Middle frontal gyrus (tissue), 1 donor: ENCODE results near the gene SGCG.
"Not testable (repeated sequence)": the region's sequence is repeated elsewhere in the genome, so short reads cannot be mapped to it uniquely, and the experiment has no call there.

Experiments used
- DNase-seq: peaks from one replicate; pipeline ENCODE4 v3.0.0-alpha.2; 2015; ENCODE audit warnings: low spot score; ENCODE audit errors: extremely low spot score

SGCG gene

GRCh38 chr13:23205807-23206206 lies 25.0 kb downstream of the SGCG start:
- no peak for DNase-seq

DNA sequence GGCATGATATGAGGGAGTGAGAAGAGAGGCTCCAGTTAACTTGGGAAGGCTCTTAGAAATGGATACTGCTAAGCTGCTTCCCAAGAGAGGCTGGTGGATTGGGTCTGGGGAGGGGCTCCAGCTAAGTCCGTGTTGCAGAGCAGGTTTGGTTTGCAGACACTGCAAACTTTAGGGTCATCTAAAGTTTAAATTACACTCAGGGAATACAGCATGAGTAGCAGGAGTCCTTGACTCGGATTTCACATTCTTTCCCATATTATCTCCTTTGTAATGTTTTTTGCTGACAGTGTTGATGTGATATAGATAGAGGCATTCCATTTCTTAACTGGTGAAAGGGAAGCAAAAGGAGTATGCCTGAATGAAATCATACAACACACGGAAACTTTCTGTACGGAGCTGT lies 31.9 kb downstream of the SGCG start:
- DNase-seq = no peak

DNA sequence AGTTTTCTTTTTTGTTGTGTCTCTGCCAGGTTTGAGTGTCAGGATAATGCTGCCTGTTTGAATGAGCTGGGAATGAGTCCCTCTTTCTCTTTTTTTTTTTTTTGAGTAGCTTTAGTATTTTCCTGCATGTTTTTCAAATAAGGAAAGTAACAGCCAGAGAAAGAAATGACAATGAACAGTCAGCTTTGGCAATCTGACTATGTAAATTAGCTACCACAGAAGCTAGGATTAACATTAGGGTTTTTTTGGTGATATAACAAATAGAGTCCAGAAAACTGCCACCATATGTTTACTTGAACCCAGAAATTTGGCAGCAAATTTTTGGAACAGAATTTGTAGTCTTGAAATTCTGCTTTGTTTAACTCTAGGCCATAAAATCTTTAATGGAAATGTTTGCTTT lies 50.5 kb downstream of the SGCG start:
- DNase-seq = no peak

GRCh38 chr13:23235994-23236393 lies 55.2 kb downstream of the SGCG start:
- DNase-seq = no peak

DNA sequence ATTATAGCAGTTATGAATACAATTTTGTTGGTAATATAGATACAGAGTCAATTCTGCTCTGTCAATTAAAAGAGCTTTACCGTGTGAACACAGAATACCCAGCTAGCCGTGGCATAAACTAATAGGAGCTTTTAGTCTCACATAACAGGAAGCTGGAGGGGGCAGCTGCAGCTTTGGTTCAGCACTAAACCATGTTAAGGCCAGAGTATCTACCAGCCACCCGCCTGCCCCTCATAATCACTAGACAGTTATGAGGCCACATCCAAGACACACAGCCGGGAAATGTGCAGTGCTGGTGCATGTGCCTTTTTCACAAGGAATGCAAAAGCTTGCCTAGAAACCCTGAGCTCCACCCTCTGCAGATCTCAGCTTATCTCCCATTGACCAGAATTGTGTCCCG lies 62.3 kb downstream of the SGCG start:
- DNase-seq = no peak

DNA sequence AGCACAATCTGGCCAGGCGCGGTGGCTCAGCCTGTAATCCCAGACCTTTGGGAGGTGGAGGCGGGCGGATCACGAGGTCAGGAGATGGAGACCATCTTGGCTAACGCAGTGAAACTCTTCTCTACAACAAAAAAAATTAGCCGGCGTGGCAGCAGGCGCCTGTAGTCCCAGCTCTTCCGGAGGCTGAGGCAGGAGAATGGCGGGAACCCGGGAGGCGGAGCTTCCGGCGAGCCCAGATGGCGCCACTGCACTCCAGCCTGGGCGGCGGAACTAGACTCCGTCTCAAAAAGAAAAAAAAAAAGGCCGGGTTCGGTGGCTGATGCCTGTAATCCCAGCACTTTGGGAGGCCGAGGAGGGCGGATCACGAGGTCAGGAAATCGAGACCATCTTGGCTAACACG lies 67.6 kb downstream of the SGCG start:
- not testable (repeated sequence) for DNase-seq

DNA sequence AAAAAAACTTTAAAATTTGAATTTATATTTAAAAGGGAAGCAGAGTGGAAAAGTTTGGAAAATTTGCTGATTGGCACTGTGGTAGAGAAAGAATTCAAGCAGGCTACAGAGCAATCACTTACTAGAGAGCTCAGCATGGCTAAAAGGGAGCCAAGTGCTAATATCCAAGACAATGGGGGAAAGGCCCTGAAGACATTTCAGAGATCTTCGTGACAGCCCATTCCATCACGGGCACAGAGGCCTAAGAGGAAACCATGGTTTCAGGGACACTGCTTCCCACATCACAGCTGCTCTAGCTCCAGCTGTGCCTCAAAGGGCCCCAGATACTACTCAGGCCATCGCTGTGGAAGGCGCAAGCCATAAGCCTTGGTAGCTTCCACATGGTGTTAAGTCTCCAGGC lies 73.7 kb downstream of the SGCG start:
- no peak for DNase-seq

DNA sequence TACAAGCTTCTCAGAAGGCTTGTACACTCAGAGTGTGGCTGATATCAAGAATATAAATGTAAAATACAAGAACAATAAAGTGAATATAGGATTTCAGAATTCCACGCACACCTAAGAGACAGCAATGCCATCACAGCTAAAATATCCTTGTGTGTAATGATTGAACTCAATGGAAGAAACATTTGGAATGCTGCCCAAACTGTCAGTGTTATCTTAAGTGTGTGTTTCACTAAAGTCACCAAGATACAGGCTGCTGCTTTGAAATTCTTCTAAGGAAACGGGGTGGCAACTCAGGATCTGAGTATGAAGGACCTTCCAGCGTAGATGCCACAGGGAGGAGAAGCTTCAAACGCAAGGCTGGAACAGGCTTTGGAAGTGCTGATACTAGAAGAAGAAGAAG lies 86.8 kb downstream of the SGCG start:
- no peak for DNase-seq

- no peak for DNase-seq
Measured at GRCh38 chr13:23268441-23268840, 87.7 kb downstream of the SGCG start.

GRCh38 chr13:23271331-23271730 lies 90.6 kb downstream of the SGCG start:
- DNase-seq = no peak

GRCh38 chr13:23273498-23273897 lies 92.7 kb downstream of the SGCG start:
- no peak for DNase-seq

GRCh38 chr13:23279321-23279720 lies 98.5 kb downstream of the SGCG start:
- no peak for DNase-seq

- no peak for DNase-seq
Measured at GRCh38 chr13:23288564-23288963, 107.8 kb downstream of the SGCG start.

GRCh38 chr13:23288995-23289394 lies 108.2 kb downstream of the SGCG start:
- DNase-seq = no peak

DNA sequence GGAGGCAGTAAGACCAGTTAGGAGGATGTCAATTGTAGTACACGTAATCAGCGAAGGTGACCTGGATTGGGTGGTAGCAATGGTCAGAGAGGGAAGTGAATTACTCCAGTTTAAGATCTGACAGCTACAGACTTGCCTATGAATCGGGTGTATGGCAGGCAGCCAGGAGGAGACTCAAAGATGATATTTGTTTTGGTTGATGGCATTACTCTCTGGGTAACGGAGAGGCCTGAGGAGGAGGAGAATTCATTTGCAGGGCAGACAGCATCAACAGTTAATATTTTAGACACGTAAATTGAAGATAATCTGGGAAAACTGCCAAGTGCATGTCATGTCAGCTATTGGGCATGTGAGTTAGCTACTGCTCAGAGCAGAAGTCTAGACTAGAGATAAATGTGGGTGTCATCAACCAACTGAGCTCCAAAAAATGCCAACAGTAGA lies 109.2 kb downstream of the SGCG start:
- DNase-seq = no peak

DNA sequence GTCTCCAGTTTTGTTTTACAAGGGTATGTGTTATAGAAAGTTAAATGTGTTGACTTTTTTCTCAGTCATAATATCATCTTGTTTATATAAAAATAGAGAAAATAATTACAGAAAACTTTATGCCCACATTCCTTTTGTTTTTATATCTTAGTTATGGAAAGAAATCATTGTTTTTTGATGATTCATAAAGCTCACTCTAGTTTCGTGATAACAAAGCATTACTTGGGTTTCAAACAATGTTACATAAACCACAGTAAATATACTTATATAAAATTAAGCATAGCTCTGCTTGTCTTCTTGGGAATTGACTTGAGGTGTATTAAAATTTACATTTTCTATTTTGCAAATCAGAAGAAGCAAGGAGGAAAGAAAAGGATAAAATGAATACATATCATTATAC lies 111.8 kb downstream of the SGCG start:
- DNase-seq = no peak

GRCh38 chr13:23314837-23315236 lies 134.1 kb downstream of the SGCG start:
- DNase-seq = not testable (repeated sequence)

DNA sequence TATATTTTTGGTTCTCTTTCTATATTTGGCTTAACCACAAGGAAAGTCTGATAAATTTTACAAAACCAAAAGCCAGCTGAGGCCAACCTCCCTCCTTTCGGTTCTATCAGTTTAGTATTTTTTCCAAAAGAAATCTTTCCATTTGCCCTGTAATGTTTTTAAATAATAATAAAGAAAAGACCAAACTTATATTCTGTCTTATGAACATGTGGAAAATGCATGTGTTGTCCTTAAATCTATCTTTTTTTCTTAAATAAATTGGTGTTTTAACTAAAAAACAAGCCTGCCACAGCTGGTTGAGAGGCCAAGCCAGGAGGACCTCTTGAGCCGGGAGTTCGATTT lies 139.1 kb downstream of the SGCG start:
- no peak for DNase-seq

- no peak for DNase-seq
Measured at GRCh38 chr13:23320926-23321534, 140.3 kb downstream of the SGCG start.

- no peak for DNase-seq
Measured at GRCh38 chr13:23321535-23322241, 140.9 kb downstream of the SGCG start.

DNA sequence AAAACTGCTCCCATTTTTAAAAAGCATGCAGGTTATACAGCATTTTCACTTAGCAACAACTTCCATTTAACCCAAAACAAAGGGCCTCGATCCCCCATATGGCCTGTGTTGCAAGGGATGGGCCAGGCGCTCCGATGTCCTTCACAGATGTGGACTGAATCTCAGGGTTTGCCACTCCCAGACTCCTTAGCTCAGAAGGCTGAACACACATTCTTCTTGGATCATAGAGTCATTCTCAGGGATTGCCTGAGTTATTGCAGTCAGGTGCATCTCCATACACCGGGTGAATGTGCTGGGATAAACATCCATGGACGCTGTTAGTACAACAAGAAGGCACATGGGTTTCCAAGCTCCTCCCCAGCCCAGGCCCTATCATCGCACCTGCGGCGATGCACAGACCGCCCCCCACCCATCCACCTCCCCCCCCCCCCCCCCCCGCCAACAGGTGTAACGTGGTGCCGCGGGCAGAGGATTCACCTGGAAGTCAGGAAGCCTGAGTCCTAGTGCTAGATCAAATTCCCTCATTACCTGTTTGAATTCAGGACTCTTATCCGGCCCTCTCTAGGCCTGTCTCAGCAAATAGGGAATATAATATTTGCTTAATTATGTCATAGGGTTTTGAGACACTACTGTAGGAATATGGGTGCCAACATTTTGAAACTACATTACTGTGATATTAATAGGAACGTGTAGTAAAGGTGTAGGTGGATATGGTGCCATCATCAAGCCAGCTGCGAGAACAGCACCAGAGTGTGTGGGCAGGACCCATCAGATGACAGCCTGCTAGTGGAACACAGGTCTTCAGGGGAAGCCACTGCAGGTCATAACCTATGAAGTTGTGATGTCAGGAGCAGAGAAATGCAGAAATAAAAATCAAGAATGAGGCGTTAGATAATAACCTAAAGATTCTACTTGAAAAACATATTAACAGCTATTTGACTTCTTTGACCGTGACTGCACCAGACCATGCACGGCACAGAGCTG lies 141.9 kb downstream of the SGCG start:
- DNase-seq = no peak
